Liver (tissue), 9 donors: ENCODE results near the gene ABHD12. TPM values are rescaled to one million over a fixed set of nuclear protein-coding genes. Genes with fewer than 3 reads are reported as not detected.

Experiments used
- DNase-seq: peaks from one replicate; pipeline ENCODE4 v3.0.0-alpha.2; 2017; ENCODE audit warnings: low spot score
- H3K27ac ChIP-seq, 2 donors: one replicate each; pipeline ENCODE4 v1.7.0; 2013; ENCODE audit warnings: inconsistent platforms in 2 of 2, low read length in 2 of 2, control low read depth in 1 of 2, low read depth in 1 of 2, mild to moderate bottlenecking in 1 of 2
- H3K27me3 ChIP-seq, 4 donors: one replicate each; pipeline versions ENCODE4 v1.6.1 to v1.7.0; 2013; ENCODE audit warnings: low read length in 3 of 4, inconsistent platforms in 1 of 4, mild to moderate bottlenecking in 1 of 4, moderate library complexity in 1 of 4; ENCODE audit not compliant: control insufficient read depth in 4 of 4, insufficient read depth in 4 of 4
- H3K36me3 ChIP-seq, 4 donors: one replicate each; pipeline versions ENCODE4 v1.6.1 to v1.7.0; 2013; ENCODE audit warnings: low read length in 3 of 4, mild to moderate bottlenecking in 3 of 4, low read depth in 1 of 4, moderate library complexity in 1 of 4; ENCODE audit not compliant: control insufficient read depth in 4 of 4, insufficient read depth in 3 of 4
- H3K4me1 ChIP-seq, 4 donors: one replicate each; pipeline versions ENCODE4 v1.6.1 to v1.7.0; 2013; ENCODE audit warnings: low read length in 3 of 4, mild to moderate bottlenecking in 3 of 4, moderate library complexity in 1 of 4; ENCODE audit not compliant: control insufficient read depth in 4 of 4, insufficient read depth in 4 of 4
- H3K4me3 ChIP-seq, 3 donors: one replicate each; pipeline versions ENCODE4 v1.6.1 to v1.7.0; 2013; ENCODE audit warnings: low read length in 3 of 3, control low read depth in 1 of 3, low read depth in 1 of 3, mild to moderate bottlenecking in 1 of 3
- H3K9ac ChIP-seq, 2 donors: one replicate each; pipeline ENCODE4 v1.7.0; 2013; ENCODE audit warnings: low read length in 2 of 2, mild to moderate bottlenecking in 2 of 2, moderate library complexity in 2 of 2, control low read depth in 1 of 2, low read depth in 1 of 2
- H3K9me3 ChIP-seq, 4 donors: one replicate each; pipeline versions ENCODE4 v1.6.1 to v1.7.0; 2013; ENCODE audit warnings: low read length in 3 of 4; ENCODE audit not compliant: control insufficient read depth in 4 of 4
- EGR1 ChIP-seq, 2 donors: IDR thresholded peaks; 2 replicates each; pipeline ENCODE4 v1.6.1; 2016 to 2018; ENCODE audit warnings: antibody characterized with exemption in 2 of 2, low read depth in 2 of 2
- FOXA1 ChIP-seq: IDR thresholded peaks from 2 replicates; pipeline ENCODE4 v1.6.1; 2016; ENCODE audit warnings: antibody characterized with exemption
- FOXA2 ChIP-seq: IDR thresholded peaks from 2 replicates; pipeline ENCODE4 v1.6.1; 2016; ENCODE audit warnings: antibody characterized with exemption
- GABPA ChIP-seq, 2 donors: IDR thresholded peaks in 1 of 2; conservative IDR thresholded peaks in 1 of 2; 2 replicates each; pipeline ENCODE4 v1.6.1; 2016; ENCODE audit warnings: antibody characterized with exemption in 2 of 2, mild to moderate bottlenecking in 1 of 2, moderate library complexity in 1 of 2
- HNF4A ChIP-seq, 2 donors: conservative IDR thresholded peaks; 2 replicates each; pipeline ENCODE4 v1.6.1; 2016; ENCODE audit warnings: antibody characterized with exemption in 2 of 2, mild to moderate bottlenecking in 2 of 2
- HNF4G ChIP-seq: IDR thresholded peaks from 2 replicates; pipeline ENCODE4 v1.6.1; 2016; ENCODE audit warnings: antibody characterized with exemption
- JUND ChIP-seq, 2 donors: IDR thresholded peaks; 2 replicates each; pipeline ENCODE4 v1.6.1; 2016; ENCODE audit warnings: antibody characterized with exemption in 2 of 2
- MAX ChIP-seq: IDR thresholded peaks from 2 replicates; pipeline ENCODE4 v1.6.1; 2016; ENCODE audit warnings: antibody characterized with exemption
- NR2F2 ChIP-seq: IDR thresholded peaks from 2 replicates; pipeline ENCODE4 v1.6.1; 2016; ENCODE audit warnings: antibody characterized with exemption
- RAD21 ChIP-seq, 2 donors: IDR thresholded peaks; 2 replicates each; pipeline ENCODE4 v1.6.1; 2016; ENCODE audit warnings: antibody characterized with exemption in 2 of 2, mild to moderate bottlenecking in 2 of 2
- REST ChIP-seq: IDR thresholded peaks from 2 replicates; pipeline ENCODE4 v1.6.1; 2016; ENCODE audit warnings: antibody characterized with exemption, mild to moderate bottlenecking
- RXRA ChIP-seq, 2 donors: IDR thresholded peaks; 2 replicates each; pipeline ENCODE4 v1.6.1; 2017 to 2018; ENCODE audit warnings: antibody characterized with exemption in 2 of 2, mild to moderate bottlenecking in 1 of 2
- SP1 ChIP-seq: IDR thresholded peaks from 2 replicates; pipeline ENCODE4 v1.6.1; 2018; ENCODE audit warnings: antibody characterized with exemption, mild to moderate bottlenecking
- TAF1 ChIP-seq: conservative IDR thresholded peaks from 2 replicates; pipeline ENCODE4 v1.6.1; 2016; ENCODE audit warnings: antibody characterized with exemption, mild to moderate bottlenecking
- YY1 ChIP-seq: IDR thresholded peaks from 2 replicates; pipeline ENCODE4 v1.6.1; 2016; ENCODE audit warnings: antibody characterized with exemption, mild to moderate bottlenecking
- WGBS: extraction: QIAGEN DNeasy Blood & Tissue Kit; methylation state at CpG from one replicate; pipeline ENCODE4 v1.1.7; 2013; 5-methylcytosine and 5-hydroxymethylcytosine counted together
- polyA plus RNA-seq, 2 donors: library from polyadenylated mRNA; stranded (reverse) in 1 of 2; unstranded in 1 of 2; fragments of 200-250 nt in 1 of 2; fragments of >200 nt in 1 of 2; fragmentation: Nextera tagmentation in 1 of 2; extraction: Ambion mirVana in 1 of 2; gene quantifications; one replicate each; pipeline versions ENCODE4 v1.2.1 to v1.2.3, GENCODE V29; 2013 to 2015
- total RNA-seq, 2 donors: library from RNA; depleted of rRNA; stranded (reverse); fragments of >200 nt; gene quantifications; one replicate each; pipeline ENCODE4 v1.2.3, GENCODE V29; 2014
- TF ChIP-seq, protein P1 (sequence below): fragments of 150-350 bp; IDR thresholded peaks from 2 replicates; pipeline ENCODE4 v1.5.1; 2017; ENCODE audit warnings: improper control_type of control experiment, low read depth, low read length; ENCODE audit not compliant: missing input control
- TF ChIP-seq, protein P2 (sequence below): IDR thresholded peaks from 2 replicates; pipeline ENCODE4 v1.6.1; 2016; ENCODE audit warnings: antibody characterized with exemption
- TF ChIP-seq, protein P3 (sequence below): IDR thresholded peaks from 2 replicates; pipeline ENCODE4 v1.6.1; 2016; ENCODE audit warnings: antibody characterized with exemption
- donor health status: healthy.
- donor health status: healthy.
- donor health status: healthy.
- donor health status: healthy.
- donor health status: healthy.

The ABHD12 gene
- total RNA-seq (10 to 100 TPM; 11.1 to 13.3 TPM), polyA plus RNA-seq (10 to 100 TPM; 12.4 to 15.4 TPM)

GRCh38 chr20:25390538-25391528, at the start of gene ABHD12:
ABHD12 (minus strand) TSS chr20:25390835; CDS start chr20:25390703, 132 bp downstream.
- TF ChIP-seq FOXA2: no peak
- TF ChIP-seq RXRA (IDR thresholded peaks at IDR 0.05): peak; percentile 27 to 30
- TF ChIP-seq TAF1: peak; percentile 49
- TF ChIP-seq JUND (IDR thresholded peaks at IDR 0.05): peak in 1 of 2 donors; percentile 29
- TF ChIP-seq NR2F2: no peak
- TF ChIP-seq, protein P1, sequence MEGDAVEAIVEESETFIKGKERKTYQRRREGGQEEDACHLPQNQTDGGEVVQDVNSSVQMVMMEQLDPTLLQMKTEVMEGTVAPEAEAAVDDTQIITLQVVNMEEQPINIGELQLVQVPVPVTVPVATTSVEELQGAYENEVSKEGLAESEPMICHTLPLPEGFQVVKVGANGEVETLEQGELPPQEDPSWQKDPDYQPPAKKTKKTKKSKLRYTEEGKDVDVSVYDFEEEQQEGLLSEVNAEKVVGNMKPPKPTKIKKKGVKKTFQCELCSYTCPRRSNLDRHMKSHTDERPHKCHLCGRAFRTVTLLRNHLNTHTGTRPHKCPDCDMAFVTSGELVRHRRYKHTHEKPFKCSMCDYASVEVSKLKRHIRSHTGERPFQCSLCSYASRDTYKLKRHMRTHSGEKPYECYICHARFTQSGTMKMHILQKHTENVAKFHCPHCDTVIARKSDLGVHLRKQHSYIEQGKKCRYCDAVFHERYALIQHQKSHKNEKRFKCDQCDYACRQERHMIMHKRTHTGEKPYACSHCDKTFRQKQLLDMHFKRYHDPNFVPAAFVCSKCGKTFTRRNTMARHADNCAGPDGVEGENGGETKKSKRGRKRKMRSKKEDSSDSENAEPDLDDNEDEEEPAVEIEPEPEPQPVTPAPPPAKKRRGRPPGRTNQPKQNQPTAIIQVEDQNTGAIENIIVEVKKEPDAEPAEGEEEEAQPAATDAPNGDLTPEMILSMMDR: no peak
- TF ChIP-seq HNF4A (conservative IDR thresholded peaks at IDR 0.05): no peak
- peak; percentile 97 for TF ChIP-seq YY1
- TF ChIP-seq, protein P2, sequence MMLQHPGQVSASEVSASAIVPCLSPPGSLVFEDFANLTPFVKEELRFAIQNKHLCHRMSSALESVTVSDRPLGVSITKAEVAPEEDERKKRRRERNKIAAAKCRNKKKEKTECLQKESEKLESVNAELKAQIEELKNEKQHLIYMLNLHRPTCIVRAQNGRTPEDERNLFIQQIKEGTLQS: no peak
- no peak for TF ChIP-seq EGR1 (IDR thresholded peaks at IDR 0.05; ENCODE audit: low read depth in 2 of 2)
- no peak for TF ChIP-seq GABPA (IDR thresholded peaks at IDR 0.05 in 1 of 2, conservative IDR thresholded peaks at IDR 0.05 in 1 of 2)
- peak; percentile 44 for TF ChIP-seq MAX
- peak; percentile 32 to 57 for TF ChIP-seq RAD21 (IDR thresholded peaks at IDR 0.05)
- TF ChIP-seq HNF4G: no peak
- TF ChIP-seq, protein P3, sequence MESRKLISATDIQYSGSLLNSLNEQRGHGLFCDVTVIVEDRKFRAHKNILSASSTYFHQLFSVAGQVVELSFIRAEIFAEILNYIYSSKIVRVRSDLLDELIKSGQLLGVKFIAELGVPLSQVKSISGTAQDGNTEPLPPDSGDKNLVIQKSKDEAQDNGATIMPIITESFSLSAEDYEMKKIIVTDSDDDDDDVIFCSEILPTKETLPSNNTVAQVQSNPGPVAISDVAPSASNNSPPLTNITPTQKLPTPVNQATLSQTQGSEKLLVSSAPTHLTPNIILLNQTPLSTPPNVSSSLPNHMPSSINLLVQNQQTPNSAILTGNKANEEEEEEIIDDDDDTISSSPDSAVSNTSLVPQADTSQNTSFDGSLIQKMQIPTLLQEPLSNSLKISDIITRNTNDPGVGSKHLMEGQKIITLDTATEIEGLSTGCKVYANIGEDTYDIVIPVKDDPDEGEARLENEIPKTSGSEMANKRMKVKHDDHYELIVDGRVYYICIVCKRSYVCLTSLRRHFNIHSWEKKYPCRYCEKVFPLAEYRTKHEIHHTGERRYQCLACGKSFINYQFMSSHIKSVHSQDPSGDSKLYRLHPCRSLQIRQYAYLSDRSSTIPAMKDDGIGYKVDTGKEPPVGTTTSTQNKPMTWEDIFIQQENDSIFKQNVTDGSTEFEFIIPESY: no peak
- TF ChIP-seq REST: no peak
- no peak for TF ChIP-seq FOXA1
- peak; percentile 47 for TF ChIP-seq SP1
- Histone ChIP-seq H3K27me3 (no peaks in the 10 kb centered on the region), H3K4me3 (peak within 1 kb of the TSS; percentile 64 to 78 (median 76)), H3K4me1 (peaks cover 0 to 7% (median 1%) of the 10 kb centered on the region in 4 donors), H3K27ac (peak within 1 kb of the TSS; percentile 51 to 67), H3K9ac (peak within 1 kb of the TSS; percentile 72 to 78), H3K36me3 (no peaks in the 10 kb centered on the region), H3K9me3 (no peaks in the 10 kb centered on the region)
- WGBS: under 1% methylated on average over 91 of the region's 91 CpGs
- peak; percentile 94 for DNase-seq
